ENCODE results near the gene PLIN3. TPM values are rescaled to one million over a fixed set of nuclear protein-coding genes. Genes with fewer than 3 reads are reported as not detected.

PLIN3 gene
- total and polyA plus RNA-seq, 2 experiments from 2014 or later: 38.0 to 59.9 TPM

- H3K9me2 ChIP-seq (ENCODE audit: insufficient read depth): no peaks in the 10 kb centered on the region
- Mint-ChIP-seq H3K9me3 (no peaks in the 10 kb centered on the region), H3K36me3 (ENCODE audit: low read depth) (no peaks in the 10 kb centered on the region), H3K4me1 (no peaks in the 10 kb centered on the region), H3K27ac (no peak overlapping the region), H3K4me3 (peak overlapping the region; percentile 69), H3K27me3 (ENCODE audit: insufficient read depth, low read depth, poor library complexity) (peaks cover 16% of the 10 kb centered on the region)
- no peak for ATAC-seq
- H3K79me2 ChIP-seq (replicated peaks; ENCODE audit: insufficient read depth): no peaks in the 10 kb centered on the region
- no peak overlapping the region for H3K27ac ChIP-seq (ENCODE audit: low read depth)
- H3K36me3 ChIP-seq (ENCODE audit: insufficient read depth): no peaks in the 10 kb centered on the region
- H3K27me3 ChIP-seq (ENCODE audit: insufficient read depth): peaks cover 27% of the 10 kb centered on the region
- H3K4me3 ChIP-seq: no peak overlapping the region
- H2AFZ ChIP-seq: no peak overlapping the region; the same call in 1 of the 2 replicates
- no peaks in the 10 kb centered on the region; the same call in 1 of the 2 replicates for H3F3A ChIP-seq (replicated peaks; ENCODE audit: low read depth)
- H3K4me2 ChIP-seq: no peak overlapping the region
- H3K4me1 ChIP-seq (ENCODE audit: insufficient read depth): no peaks in the 10 kb centered on the region
- H4K20me1 ChIP-seq (replicated peaks; ENCODE audit: insufficient read depth): no peaks in the 10 kb centered on the region; the same call in 1 of the 2 replicates
- TF ChIP-seq ZNF331 (CRISPR knock-in tag; IDR thresholded peaks at IDR 0.05; ENCODE audit: low read depth) (no peak), NANOG (IDR thresholded peaks at IDR 0.05; ENCODE audit: borderline replicate concordance) (no peak), EZH2 (IDR thresholded peaks at IDR 0.05; ENCODE audit: low read depth, unreplicated experiment) (no peak), CREB1 (CRISPR knock-in tag; IDR thresholded peaks at IDR 0.05; ENCODE audit: low read depth) (no peak), EZH2phosphoT487 (IDR thresholded peaks at IDR 0.05; ENCODE audit: unreplicated experiment) (no peak), STAT1 (IDR thresholded peaks at IDR 0.05; ENCODE audit: unreplicated experiment) (no peak), ZNF114 (CRISPR knock-in tag; IDR thresholded peaks at IDR 0.05) (no peak), POLR2AphosphoS5 (IDR thresholded peaks at IDR 0.05; ENCODE audit: low read depth) (no peak), JUNB (IDR thresholded peaks at IDR 0.05; ENCODE audit: unreplicated experiment) (no peak)
- TF ChIP-seq, protein P1, sequence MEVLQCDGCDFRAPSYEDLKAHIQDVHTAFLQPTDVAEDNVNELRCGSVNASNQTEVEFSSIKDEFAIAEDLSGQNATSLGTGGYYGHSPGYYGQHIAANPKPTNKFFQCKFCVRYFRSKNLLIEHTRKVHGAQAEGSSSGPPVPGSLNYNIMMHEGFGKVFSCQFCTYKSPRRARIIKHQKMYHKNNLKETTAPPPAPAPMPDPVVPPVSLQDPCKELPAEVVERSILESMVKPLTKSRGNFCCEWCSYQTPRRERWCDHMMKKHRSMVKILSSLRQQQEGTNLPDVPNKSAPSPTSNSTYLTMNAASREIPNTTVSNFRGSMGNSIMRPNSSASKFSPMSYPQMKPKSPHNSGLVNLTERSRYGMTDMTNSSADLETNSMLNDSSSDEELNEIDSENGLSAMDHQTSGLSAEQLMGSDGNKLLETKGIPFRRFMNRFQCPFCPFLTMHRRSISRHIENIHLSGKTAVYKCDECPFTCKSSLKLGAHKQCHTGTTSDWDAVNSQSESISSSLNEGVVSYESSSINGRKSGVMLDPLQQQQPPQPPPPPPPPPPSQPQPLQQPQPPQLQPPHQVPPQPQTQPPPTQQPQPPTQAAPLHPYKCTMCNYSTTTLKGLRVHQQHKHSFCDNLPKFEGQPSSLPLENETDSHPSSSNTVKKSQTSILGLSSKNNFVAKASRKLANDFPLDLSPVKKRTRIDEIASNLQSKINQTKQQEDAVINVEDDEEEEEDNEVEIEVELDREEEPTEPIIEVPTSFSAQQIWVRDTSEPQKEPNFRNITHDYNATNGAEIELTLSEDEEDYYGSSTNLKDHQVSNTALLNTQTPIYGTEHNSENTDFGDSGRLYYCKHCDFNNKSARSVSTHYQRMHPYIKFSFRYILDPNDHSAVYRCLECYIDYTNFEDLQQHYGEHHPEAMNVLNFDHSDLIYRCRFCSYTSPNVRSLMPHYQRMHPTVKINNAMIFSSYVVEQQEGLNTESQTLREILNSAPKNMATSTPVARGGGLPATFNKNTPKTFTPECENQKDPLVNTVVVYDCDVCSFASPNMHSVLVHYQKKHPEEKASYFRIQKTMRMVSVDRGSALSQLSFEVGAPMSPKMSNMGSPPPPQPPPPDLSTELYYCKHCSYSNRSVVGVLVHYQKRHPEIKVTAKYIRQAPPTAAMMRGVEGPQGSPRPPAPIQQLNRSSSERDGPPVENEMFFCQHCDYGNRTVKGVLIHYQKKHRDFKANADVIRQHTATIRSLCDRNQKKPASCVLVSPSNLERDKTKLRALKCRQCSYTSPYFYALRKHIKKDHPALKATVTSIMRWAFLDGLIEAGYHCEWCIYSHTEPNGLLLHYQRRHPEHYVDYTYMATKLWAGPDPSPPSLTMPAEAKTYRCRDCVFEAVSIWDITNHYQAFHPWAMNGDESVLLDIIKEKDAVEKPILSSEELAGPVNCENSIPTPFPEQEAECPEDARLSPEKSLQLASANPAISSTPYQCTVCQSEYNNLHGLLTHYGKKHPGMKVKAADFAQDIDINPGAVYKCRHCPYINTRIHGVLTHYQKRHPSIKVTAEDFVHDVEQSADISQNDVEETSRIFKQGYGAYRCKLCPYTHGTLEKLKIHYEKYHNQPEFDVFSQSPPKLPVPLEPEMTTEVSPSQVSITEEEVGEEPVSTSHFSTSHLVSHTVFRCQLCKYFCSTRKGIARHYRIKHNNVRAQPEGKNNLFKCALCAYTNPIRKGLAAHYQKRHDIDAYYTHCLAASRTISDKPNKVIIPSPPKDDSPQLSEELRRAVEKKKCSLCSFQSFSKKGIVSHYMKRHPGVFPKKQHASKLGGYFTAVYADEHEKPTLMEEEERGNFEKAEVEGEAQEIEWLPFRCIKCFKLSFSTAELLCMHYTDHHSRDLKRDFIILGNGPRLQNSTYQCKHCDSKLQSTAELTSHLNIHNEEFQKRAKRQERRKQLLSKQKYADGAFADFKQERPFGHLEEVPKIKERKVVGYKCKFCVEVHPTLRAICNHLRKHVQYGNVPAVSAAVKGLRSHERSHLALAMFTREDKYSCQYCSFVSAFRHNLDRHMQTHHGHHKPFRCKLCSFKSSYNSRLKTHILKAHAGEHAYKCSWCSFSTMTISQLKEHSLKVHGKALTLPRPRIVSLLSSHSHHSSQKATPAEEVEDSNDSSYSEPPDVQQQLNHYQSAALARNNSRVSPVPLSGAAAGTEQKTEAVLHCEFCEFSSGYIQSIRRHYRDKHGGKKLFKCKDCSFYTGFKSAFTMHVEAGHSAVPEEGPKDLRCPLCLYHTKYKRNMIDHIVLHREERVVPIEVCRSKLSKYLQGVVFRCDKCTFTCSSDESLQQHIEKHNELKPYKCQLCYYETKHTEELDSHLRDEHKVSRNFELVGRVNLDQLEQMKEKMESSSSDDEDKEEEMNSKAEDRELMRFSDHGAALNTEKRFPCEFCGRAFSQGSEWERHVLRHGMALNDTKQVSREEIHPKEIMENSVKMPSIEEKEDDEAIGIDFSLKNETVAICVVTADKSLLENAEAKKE (CRISPR knock-in tag; IDR thresholded peaks at IDR 0.05): no peak
- TF ChIP-seq, protein P2, sequence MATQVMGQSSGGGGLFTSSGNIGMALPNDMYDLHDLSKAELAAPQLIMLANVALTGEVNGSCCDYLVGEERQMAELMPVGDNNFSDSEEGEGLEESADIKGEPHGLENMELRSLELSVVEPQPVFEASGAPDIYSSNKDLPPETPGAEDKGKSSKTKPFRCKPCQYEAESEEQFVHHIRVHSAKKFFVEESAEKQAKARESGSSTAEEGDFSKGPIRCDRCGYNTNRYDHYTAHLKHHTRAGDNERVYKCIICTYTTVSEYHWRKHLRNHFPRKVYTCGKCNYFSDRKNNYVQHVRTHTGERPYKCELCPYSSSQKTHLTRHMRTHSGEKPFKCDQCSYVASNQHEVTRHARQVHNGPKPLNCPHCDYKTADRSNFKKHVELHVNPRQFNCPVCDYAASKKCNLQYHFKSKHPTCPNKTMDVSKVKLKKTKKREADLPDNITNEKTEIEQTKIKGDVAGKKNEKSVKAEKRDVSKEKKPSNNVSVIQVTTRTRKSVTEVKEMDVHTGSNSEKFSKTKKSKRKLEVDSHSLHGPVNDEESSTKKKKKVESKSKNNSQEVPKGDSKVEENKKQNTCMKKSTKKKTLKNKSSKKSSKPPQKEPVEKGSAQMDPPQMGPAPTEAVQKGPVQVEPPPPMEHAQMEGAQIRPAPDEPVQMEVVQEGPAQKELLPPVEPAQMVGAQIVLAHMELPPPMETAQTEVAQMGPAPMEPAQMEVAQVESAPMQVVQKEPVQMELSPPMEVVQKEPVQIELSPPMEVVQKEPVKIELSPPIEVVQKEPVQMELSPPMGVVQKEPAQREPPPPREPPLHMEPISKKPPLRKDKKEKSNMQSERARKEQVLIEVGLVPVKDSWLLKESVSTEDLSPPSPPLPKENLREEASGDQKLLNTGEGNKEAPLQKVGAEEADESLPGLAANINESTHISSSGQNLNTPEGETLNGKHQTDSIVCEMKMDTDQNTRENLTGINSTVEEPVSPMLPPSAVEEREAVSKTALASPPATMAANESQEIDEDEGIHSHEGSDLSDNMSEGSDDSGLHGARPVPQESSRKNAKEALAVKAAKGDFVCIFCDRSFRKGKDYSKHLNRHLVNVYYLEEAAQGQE (IDR thresholded peaks at IDR 0.05; ENCODE audit: unreplicated experiment): no peak
- TF ChIP-seq, protein P3, sequence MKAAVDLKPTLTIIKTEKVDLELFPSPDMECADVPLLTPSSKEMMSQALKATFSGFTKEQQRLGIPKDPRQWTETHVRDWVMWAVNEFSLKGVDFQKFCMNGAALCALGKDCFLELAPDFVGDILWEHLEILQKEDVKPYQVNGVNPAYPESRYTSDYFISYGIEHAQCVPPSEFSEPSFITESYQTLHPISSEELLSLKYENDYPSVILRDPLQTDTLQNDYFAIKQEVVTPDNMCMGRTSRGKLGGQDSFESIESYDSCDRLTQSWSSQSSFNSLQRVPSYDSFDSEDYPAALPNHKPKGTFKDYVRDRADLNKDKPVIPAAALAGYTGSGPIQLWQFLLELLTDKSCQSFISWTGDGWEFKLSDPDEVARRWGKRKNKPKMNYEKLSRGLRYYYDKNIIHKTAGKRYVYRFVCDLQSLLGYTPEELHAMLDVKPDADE (IDR thresholded peaks at IDR 0.05): no peak
- TF ChIP-seq, protein P4, sequence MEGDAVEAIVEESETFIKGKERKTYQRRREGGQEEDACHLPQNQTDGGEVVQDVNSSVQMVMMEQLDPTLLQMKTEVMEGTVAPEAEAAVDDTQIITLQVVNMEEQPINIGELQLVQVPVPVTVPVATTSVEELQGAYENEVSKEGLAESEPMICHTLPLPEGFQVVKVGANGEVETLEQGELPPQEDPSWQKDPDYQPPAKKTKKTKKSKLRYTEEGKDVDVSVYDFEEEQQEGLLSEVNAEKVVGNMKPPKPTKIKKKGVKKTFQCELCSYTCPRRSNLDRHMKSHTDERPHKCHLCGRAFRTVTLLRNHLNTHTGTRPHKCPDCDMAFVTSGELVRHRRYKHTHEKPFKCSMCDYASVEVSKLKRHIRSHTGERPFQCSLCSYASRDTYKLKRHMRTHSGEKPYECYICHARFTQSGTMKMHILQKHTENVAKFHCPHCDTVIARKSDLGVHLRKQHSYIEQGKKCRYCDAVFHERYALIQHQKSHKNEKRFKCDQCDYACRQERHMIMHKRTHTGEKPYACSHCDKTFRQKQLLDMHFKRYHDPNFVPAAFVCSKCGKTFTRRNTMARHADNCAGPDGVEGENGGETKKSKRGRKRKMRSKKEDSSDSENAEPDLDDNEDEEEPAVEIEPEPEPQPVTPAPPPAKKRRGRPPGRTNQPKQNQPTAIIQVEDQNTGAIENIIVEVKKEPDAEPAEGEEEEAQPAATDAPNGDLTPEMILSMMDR (conservative IDR thresholded peaks at IDR 0.05; ENCODE audit: low read depth in 2 of 2): no peak
- no peak for DNase-seq (ENCODE audit: low spot score)
Observed at GRCh38 chr19:4830332-4830731, 37.1 kb downstream of the PLIN3 start.

All from GM23338 (cell line).